Stimulated activated CD4-positive, alpha-beta T cell treated with anti-CD3 and anti-CD28 coated beads, TNF-alpha, amount 100 ng/mL, for 24 hours (primary cell): ENCODE results near the gene HOXB2.
A peak's percentile ranks its signal among the peaks of the same experiment; 100 is the strongest.

Source experiments
- DNase-seq, 3 experiments: peaks; one replicate each; pipeline ENCODE4 v3.0.0-alpha.2; 2020; ENCODE audit warnings: low read depth in 3 of 3

HOXB2 gene

DNA sequence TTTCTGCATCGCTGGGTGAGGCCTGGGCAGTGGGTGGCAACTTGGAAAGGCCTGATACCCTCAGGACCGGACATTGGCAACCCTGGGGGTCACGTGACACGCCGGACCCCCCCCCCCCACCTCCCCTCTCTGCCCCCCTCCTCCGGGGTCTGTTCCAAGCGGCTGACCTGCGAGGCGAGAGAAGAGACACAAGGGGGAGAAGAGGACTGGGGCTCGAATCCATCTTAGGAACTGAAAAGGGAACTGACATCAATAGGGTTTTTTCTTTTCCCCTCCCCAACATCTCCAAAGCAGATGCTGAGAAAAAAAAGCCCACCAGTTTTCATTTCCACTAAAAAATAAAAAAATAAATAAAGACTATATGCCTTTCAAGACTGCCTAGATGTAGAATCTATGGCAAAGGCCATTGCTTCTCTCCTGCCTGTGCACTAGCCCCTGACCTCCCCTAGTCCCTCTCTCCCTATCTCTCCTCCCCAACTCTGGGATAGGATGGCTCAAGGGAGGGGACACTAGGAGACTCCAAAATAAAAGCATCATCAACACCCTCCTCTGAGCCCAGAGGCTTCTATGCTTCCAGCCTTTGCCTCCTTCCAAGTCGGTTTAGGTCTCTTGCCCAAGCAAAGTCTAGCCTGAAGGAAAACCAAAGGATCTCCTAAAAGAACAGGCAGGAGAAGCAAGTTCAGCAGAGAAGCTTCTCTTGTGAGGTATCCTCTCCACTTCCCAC, 7.7 kb upstream of the HOXB2 start:
- no peak for DNase-seq

DNA sequence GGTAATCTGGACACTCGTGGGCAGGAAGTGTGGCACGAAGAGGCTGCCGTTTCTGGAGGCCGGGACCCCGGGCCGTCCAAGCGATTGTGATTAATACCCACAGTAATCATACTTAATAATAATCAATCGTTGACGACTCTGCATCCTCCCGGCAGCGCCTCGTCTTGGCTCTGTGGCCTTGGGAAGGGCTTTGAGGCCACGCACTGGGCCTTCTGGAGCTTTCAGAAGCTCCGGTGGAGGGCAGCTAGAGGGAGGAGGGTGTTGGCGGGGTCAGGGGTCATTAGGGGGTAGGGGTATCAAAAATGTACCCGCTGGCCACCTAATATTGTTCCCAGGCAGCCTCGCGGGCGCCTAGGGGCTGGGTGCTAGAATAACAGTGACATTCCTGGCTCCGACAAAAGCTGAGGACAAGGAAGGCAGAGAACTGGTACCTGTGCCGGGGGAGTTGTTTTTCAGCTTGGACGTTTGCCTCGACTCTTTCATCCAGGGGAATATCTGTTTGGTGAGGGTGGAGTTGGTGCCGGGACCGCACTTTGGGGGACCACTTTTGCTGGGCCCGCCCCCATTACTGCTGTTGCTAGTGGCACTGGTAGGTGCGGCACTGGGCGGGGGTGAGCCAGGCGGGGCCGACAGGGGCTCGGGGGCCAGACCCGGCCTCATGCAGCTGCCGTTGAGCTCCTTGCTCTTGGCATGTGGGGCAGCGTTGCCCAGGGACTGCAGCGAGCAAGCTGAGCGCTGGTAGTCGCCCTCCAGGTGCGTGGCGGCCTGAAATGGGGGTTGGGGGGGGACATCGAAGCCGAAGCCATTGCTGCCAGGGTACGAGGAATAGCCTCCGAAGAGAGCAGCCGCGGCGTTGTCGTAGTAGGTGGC, 6.9 kb upstream of the HOXB2 start:
- no peak for DNase-seq

DNA sequence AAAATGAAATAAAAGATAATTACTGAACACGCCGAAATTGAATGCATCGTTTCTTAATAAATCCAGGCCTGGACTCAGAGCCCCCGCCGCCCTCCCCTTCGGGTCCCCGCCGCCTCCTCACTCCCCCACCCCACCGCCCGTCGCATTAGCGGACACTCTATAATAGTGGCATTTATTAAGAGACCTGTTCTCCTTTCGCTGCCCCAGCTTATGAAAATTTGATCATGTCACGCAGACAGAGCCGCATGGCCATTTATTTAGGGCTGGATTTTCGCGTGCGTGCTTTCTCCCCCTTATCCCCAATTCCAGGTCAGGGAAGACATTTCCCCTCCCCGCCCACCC, 6.3 kb upstream of the HOXB2 start:
- no peak for DNase-seq

DNA sequence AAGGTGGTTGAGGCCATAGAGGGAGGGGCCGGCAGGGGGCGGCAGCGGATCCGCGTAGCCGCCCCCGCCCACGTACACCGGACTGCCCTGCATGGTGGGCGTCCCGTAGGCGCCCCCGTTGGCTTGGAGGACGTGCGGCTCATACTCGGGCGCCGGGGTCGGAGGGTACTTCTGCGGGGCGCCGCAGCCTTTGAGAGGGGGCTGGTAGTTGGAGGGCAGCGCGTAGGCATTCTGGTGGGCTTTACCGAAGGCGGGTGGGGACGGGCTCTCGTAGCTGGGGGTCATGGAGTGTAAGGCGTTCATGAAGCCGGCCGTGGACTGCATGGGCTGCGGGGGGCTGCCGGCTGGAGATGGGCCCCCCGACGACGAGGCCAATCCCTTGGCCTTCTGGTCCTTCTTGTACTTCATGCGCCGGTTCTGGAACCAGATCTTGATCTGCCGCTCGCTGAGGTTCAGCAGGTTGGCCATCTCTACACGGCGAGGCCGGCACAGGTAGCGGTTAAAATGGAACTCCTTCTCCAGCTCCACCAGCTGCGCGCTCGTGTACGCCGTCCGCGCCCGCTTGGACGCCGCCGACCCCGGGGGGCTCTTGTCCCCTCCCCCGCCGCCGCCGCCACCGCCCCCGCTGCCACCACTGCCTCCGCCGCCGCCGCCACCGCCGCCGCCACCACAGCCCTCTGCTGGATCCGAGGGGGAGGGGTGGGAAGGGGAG, 5.7 kb upstream of the HOXB2 start:
- no peak for DNase-seq

DNA sequence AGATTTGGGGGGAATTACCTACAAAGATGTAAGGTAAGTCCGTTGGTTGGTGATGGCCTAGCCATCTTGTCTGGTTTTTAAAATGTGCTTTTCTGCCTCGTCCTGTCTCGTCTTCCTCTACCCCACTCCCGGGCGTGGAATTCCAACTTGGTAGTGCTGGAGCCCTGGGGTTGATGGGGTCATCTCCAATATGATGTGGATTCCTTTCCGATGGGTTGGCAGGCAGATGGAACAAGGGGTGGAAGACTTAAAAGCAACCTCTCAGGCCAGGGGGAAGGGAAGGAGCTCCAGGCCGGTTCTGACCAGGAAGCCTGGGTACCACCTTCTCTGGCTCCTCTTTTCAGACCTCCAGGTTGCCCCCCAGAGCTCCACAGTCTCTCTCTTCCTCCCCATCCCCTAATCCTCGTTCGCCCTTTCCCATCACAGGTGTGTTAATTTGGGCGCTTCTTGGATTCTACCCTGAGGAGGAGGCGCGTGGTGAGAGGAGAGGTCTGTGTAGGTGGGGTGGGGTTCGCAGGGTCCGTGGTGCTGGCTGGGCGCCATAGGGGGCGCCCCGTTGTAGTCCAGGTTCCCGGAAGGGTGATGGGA, 5.1 kb upstream of the HOXB2 start:
- no peak for DNase-seq

DNA sequence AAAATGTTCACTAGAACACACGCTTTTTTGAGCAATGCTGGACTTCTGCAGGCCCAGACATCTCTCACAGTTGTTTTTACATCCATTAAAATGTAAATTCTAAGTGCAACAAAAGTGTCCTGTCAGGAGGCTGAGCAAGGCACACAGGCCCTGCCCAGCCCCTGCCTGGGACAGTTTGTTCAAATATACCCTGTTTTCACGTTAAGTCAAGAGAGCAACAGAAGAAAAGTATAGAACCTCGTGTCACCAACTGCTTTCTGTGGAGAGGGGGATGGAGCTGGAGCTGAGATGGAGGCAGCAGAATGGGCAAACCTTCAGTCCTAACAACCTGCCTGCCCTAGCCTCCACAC, 4.3 kb upstream of the HOXB2 start:
- DNase-seq: no peak

DNA sequence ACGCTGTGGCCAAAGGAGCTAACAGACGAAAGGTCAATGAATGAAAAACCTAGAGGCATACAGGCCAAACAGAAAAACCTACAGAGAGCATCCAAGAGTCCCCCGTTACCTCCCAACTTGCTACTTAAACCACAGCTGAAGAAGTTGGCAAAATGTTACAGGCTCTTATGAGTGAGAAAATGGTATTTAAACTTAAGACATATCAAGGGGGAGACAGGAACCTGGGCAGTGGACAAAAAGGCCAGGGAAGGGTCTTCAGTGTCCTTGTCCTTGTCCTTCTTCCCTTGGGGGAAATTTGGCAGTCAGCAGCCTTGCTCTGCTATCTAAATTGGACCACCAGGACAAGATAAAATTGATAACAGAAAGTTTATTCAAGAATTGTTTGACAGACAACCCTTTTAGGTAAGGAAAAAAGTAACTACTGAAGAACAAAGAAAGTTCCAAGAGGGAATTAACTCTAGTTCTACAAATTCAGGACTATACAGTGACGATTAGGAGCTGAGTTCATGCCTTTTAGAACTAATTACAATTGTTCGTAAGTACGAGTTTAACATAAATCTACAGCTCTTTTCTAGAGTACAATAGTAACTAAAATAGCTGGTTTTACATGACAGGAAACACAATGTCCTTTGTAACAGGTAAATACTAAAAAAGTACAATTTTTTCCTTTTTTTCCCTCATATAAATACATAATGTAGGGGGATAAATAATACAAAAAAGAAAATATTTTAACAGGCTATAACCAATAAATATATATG, 3.8 kb upstream of the HOXB2 start:
- DNase-seq: no peak

DNA sequence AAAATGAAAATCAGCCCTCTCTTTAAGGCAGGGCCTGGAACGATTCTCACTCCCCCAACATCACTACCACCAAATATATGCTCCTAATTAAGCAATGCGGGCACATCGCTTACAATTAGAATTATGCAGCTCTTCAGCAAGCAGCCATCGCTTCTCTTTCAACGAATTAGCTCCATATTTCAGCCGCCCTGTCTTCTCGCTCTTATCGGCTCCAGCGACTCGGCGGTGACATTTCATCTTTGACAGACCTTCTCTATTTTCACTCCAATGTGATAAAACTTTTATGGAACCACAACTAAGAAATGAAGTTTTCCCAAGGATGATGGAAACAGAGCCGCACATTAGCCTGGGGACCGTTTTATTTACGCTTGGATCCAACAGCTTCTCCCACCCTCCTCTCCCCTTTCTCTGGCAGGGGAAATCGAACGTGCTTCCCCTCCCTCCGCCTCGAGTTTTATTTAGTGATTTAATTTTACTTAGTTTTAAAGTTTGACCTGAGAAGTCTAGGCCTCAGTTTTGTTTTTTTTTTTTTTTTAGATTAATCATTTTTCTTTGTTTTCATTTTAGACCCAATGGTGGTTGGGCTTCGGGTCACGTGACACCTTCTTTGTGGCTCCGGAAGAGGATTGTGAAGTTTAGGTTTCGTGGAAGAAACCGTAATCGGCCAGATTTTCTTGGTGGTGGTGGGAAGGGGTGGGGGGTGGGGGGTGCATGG, 3.1 kb upstream of the HOXB2 start:
- DNase-seq: no peak

DNA sequence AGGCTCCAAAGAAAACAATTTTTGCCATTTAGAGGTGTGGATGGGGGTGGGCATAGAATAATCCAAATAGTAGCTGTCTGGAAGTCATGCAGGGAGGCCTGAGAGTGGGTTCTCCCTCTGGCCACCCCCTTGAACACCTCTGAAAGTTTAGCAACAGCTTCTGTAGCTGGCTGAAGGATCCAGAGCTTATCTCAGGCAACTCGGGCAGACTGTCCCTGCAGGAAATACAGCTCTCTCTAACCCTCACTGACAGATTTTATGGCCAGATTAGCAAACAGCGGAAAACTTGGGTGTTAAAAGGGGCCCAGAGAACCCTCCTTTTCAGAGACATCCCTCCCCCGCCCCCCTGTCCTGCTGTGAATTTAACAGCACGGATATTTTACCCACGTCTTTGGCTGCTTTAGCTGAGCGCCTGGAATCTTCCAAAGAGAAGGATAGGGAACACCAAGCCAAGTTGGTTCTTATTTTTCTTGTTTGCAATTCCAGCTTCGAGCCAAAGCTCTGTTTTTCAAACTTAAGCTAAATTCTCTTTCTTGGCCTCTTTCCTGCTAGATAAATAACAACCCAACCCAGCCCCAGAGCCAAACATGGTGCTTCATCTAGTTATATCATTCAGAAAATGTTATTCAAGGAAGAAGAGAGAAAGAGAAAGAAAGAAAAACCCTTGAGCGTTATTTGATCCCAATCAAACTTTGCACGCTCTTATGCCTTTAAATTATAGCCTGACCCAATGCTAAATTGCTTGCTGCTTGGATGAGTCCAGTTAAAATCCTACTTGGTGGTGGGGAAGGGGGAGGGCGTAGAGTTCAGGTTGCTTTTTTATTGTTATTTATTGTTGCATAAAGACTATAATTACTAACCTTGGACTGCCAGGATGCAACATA, 2.3 kb upstream of the HOXB2 start:
- no peak for DNase-seq

DNA sequence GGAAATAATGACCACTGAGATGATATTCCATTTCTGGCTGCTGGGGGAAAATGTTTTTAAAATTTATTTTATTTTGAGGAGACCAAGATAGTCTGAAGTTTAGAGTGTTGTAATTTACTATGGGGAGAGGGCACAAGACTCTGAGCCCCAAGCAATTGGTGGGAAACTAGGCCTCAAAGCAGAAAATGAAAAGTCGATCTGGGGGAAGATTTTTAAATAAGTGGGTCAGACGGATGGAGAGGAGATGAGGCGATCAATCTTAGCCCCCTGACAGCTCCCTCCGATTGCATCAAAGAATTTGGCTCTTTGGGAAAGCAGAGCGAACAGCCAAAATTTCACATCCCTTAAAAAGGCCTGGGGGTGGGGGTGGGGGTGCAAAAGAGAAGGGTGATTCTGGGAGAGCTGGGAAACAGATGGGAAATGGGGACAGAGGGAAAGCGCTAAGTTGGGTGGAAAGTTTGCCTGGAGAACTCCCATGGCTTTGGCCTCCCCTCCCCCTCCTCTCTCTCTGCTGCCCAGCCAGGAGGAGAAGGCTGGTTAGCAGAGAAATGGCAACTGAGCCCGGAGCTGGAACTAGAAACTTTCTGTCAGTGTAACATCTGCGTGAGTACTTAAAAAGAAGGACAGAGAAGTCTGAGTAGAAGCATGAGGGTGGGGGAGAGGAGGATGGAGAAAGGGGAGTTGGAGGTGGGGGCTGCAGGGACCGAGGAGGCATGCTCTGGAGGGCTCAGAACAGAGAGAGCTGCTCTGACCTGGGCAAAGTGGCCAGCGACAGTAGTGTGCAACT, 1.4 kb upstream of the HOXB2 start:
- no peak for DNase-seq

DNA sequence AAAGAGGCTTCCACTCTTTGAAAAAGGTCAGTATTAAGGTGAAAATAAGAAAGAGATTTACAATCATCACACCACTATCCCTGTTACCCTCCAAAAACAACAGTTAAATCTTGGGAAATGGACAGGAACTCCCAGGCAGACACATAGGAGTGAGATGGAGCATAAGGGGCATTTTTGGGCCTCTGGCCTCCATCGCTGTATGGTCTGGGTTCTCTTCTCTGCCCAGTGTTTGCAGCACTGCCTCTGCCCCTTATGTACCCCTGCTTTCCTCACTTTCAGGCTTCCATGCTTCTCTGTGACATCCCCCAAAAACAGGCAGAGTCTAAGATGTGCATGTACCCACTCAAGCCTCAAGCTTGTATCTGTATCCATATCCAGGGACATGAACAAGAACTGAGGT, 630 bp upstream of the HOXB2 start:
- no peak for DNase-seq

DNA sequence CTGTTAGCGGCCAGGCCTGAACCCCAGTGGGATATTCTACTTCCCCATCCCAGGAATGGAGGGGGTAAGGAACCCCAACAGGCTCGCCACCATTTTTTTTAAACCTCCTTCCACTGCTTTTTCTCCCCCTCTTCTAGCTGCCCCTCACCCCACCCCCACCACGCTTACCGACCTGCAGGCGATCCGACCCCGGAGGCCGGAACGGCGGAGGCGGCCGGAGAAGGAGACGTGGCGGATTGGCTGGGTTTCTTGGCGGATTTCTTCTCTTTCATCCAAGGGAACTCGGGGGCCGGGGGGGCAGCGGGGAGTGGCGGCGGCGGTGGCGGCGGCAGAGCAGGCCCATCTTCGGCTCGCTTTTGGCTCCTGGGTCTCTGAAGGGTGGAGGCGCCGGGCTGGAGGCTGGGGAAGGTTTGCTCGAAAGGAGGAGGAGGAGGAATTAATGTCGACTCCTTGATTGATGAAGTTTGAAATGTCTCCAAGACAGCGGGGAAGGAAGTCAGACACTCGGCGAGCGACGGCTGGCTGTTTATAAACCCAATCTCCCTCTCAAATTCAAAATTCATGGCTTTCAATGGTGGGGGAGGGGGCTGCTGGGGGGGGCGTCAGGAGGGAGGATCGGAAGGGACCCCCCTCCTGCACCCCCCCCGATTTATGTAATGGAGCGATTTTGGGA, 424 bp downstream of the HOXB2 start:
- peak in 1 of 3 experiments; percentile 34 for DNase-seq

DNA sequence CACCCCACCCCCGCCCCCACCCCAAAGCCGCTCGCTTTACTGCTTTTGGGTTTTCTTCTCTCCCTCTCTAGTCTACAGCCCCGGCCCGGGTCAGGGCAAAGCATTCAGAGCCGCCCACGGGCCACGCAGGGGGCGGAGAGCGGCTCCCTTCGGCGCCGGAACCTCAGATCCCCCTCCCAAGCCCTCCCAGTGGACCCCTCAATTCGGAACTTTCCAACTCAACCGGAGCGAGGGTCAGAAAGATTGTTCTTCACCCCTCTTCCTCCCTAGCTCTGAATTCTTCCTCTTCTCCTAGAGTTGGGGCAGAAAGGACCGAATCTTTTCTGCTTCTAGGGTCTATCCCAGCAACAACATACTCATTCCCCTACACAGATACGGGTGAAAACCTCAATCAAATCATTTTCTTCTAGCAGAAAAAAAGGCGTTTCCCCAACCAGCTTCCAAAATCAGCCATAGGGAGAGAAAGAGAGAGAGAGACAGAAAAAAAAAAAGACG, 1.0 kb downstream of the HOXB2 start:
- DNase-seq: peak in 1 of 3 experiments; percentile 54

DNA sequence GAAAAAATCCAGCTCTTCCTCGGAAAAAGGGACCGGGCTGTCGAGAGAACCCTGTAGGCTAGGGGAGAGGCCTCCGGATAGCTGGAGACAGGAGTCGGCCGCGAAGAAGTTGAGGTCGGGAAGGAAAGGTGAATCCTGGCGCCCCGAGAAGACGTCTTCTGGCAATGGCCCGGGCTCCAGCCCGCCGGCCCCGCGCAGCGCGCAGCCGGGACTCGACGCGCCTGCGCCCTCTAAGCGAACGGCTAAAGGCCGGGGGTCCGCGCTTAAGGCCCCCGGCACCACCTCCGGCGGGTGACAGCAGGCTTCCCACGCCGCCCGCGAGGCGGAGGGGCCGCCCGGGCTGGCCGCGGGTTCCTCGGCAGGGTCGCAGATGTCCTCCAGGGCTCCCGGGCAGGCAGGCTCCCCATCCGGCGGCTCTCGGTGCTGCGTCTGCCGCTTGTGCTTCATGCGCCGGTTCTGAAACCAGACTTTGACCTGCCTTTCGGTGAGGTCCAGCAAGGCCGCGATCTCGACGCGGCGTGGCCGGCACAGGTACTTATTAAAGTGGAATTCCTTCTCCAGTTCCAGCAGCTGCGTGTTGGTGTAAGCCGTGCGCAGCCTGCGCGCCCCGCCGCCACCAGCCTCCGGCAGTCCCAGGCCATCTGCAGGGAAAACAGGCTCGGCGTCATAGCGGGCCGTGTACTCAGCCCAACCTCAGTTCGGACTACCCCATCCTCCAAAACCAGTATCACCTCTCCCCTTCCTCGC, 1.6 kb downstream of the HOXB2 start:
- DNase-seq: peak in 2 of 3 experiments; percentile 20 to 61

DNA sequence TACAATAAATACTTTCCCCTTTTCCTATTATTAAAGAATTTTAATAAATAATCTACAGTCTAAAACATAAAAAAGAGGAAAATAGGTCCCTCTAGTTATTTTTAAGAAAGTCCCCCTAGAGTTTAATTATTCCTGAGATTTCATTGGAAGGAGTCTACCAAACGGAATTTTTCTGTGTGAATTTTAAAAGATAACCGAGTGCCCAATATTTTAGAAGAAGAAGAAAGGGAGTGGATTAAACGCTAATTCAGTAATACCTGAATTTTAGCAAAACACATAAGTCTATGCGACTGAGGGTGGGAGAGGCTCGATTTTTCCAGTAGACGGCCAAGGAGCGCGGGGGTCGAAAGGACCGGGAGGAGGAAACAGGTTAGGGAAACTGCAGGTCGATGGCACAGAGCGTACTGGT, 2.2 kb downstream of the HOXB2 start:
- DNase-seq: no peak

DNA sequence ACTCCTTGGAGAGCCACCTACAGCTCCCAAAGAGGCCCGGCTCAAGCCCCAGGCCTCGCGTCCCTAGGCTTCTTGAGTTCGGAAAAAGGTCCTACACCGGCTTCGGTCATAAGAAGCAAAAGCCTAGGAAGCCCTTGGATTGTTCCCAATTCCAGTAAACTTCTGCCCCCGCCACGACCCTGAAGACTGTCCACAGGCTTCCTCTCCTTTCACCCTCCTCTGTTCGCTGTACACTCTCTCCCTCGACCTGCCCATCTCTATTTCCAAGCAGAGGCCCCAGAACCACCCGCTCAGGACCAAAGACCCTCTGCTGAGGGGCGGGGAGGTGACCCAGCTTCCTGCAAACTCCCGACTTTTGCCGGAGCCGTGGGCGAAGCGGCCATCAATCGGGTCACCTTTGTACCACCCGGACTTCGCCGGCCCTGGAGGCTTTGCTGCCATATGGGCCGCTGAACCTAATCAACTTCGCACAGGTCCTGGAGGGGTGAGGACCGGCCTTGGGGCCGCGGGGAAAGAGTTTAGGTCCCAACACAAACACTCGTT, 2.7 kb downstream of the HOXB2 start:
- no peak for DNase-seq

DNA sequence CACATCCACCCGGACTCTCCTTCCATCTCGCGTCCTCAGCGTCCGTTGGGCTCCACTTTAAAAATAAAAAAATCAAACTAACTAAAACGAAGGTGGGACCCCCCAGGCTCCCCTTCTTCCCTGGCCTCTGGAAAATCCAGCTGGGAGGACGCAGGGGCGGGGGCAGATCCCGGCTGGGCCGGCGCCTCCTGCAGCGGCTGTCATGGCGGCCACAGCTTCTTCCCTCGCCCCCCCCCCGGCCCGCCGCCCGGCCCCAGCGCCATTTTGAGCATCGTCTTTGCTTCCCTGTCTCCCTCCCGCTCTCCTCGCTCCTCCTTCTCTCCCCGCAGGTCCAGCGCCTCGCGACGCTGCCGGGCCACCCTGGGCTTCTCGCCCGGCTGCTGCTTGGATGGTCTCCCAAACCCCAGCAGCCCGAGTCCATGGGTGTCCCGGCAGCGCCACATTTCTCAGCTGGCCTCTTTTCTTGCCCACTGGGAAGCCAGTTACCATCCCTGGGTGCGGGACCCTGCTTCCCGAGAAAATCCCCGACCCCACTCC, 3.3 kb downstream of the HOXB2 start:
- DNase-seq: peak in 2 of 3 experiments; percentile 19 to 39
